Adrenal gland (tissue), 12 donors: ENCODE measurements around the gene SURF4. TPM values are rescaled to one million over a fixed set of nuclear protein-coding genes. Genes with fewer than 3 reads are reported as not detected.
"Not testable (repeated sequence)": the region's sequence is repeated elsewhere in the genome, so short reads cannot be mapped to it uniquely, and the experiment has no call there.

Experiments used
- DNase-seq, 7 donors: peaks; one replicate each; pipeline ENCODE4 v3.0.0-alpha.2; 2019 to 2020
- H3K27ac ChIP-seq, 5 donors: fragments of 200-600 bp; sonication (generic) in 4 of 5; 1 replicate in 3 of 5; 2 replicates in 2 of 5; pipeline versions ENCODE4 v1.5.1 to v1.8.0; 2016 to 2020; ENCODE audit warnings: mild to moderate bottlenecking in 1 of 5
- H3K27me3 ChIP-seq: fragments of 200-600 bp; 2 replicates; pipeline ENCODE4 v1.8.0; 2021
- H3K36me3 ChIP-seq, 2 donors: fragments of 200-600 bp; replicated peaks in 1 of 2; 1 replicate in 1 of 2; 2 replicates in 1 of 2; pipeline versions ENCODE4 v1.5.1 to v1.8.0; 2018 to 2022
- H3K4me1 ChIP-seq, 2 donors: fragments of 200-600 bp; replicated peaks in 1 of 2; 1 replicate in 1 of 2; 2 replicates in 1 of 2; pipeline versions ENCODE4 v1.5.1 to v1.8.0; 2018 to 2021
- H3K4me3 ChIP-seq, 4 donors: fragments of 200-600 bp; sonication (generic) in 3 of 4; one replicate each; pipeline ENCODE4 v1.5.1; 2016 to 2018
- H3K9me3 ChIP-seq, 3 donors: fragments of 200-600 bp; sonication (generic) in 1 of 3; replicated peaks in 1 of 3; 1 replicate in 2 of 3; 2 replicates in 1 of 3; pipeline versions ENCODE4 v1.5.1 to v1.8.0; 2016 to 2021
- POLR2A ChIP-seq, 2 donors: fragments of 450-650 bp; IDR thresholded peaks; one replicate each; pipeline ENCODE4 v1.6.1; 2017; ENCODE audit warnings: antibody characterized with exemption in 2 of 2, mild to moderate bottlenecking in 2 of 2, moderate library complexity in 1 of 2
- WGBS, 4 donors: extraction: QIAGEN DNeasy Blood & Tissue Kit in 2 of 4; methylation state at CpG; one replicate each; pipeline versions ENCODE4 v1.1.5 to v1.1.7; 2013 to 2017; 5-methylcytosine and 5-hydroxymethylcytosine counted together
- intact Hi-C, 2 donors: fragments of 100-400 bp; cut with DNase I; formaldehyde crosslinking; loops; one replicate each; pipeline versions ENCODE4 v1.14.1 to v1.15.0; 2022 to 2023
- polyA plus RNA-seq, 3 donors: library from polyadenylated mRNA; stranded (reverse); fragments of 200-250 nt in 2 of 3; fragments of 350-450 nt in 1 of 3; fragmentation: Illumina TruSeq in 1 of 3; extraction: RNeasy Lipid Tissue Mini Kit (QIAGEN cat#74804) in 1 of 3; gene quantifications; one replicate each; pipeline ENCODE4 v1.2.3, GENCODE V29; 2013 to 2014
- total RNA-seq, 9 donors: library from RNA; depleted of rRNA in 4 of 9; stranded (reverse); fragments of >200 nt in 4 of 9; fragments of 120-200 nt in 1 of 9; fragmentation: NEBNext Ultra II Directional in 1 of 9; extraction: Animal tissue kit (Norgen Biotek cat#: 25700) in 1 of 9; gene quantifications; one replicate each; pipeline versions ENCODE4 v1.1.0 to v1.2.4, GENCODE V29; 2013 to 2023
- TF ChIP-seq, protein P1 (sequence below), 6 experiments: fragments of 450-650 bp in 4 of 6; fragments of 200-600 bp in 2 of 6; sonication (generic) in 1 of 6; IDR thresholded peaks; 1 replicate in 5 of 6; 2 replicates in 1 of 6; pipeline versions ENCODE4 v1.5.1 to v1.8.0; 2016 to 2021; ENCODE audit warnings: antibody characterized with exemption in 6 of 6, mild to moderate bottlenecking in 2 of 6, moderate library complexity in 1 of 6
- donor health status: healthy with polysubstance abuse.
- donor health status: Bipolar disorder and iron deficiency.
- donor health status: DM: yes; HTN: yes; CAD: no.
- donor health status: DM: no; HTN: no; CAD: no.
- donor health status: DM: no; HTN: no; CAD: no.
- donor health status: DM: yes; HTN: yes; CAD: no.

The SURF4 gene
- total and polyA plus RNA-seq, 12 donors, result 43.4 to 340 (median 177) TPM

DNA sequence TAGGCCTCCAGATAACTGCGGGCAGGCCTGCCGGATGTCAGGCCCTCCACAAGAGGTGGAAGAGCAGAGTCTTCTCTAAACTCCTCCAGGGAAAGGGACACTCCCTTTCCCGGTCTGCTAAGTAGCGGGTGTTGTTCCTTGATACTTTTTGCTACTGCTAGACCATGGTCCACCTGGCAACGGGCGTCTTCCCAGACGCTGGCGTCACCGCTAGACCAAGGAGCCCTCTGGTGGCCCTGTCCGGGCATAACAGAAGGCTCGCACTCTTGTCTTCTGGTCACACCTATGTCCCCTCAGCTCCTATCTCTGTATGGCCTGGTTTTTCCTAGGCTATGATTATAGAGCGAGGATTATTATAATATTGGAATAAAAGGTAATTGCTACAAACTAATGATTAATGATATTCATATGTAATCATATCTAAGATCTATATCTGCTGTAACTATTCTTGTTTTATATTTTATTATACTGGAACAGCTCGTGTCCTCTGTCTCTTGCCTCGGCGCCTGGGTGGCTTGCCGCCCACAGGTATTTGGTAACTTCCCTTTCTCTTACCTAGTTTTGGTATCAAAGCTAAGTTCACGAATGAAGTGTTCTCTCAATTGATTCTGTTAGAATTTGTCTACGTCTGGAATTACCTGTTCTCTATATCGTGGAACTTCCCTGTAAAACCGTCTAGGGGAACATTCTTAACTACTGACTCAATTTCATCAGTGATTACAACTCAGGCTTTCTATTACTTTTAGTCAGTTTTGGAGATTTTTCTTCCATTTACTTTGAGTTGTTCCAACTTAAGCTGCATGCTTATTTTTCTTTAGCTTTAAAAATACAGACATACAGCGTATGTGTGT, 46.3 kb downstream of the SURF4 start:
- not testable (repeated sequence) for H3K4me1 ChIP-seq, H3K4me3 ChIP-seq, H3K27me3 ChIP-seq, H3K9me3 ChIP-seq
- TF ChIP-seq, protein P1, sequence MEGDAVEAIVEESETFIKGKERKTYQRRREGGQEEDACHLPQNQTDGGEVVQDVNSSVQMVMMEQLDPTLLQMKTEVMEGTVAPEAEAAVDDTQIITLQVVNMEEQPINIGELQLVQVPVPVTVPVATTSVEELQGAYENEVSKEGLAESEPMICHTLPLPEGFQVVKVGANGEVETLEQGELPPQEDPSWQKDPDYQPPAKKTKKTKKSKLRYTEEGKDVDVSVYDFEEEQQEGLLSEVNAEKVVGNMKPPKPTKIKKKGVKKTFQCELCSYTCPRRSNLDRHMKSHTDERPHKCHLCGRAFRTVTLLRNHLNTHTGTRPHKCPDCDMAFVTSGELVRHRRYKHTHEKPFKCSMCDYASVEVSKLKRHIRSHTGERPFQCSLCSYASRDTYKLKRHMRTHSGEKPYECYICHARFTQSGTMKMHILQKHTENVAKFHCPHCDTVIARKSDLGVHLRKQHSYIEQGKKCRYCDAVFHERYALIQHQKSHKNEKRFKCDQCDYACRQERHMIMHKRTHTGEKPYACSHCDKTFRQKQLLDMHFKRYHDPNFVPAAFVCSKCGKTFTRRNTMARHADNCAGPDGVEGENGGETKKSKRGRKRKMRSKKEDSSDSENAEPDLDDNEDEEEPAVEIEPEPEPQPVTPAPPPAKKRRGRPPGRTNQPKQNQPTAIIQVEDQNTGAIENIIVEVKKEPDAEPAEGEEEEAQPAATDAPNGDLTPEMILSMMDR (IDR thresholded peaks at IDR 0.05), result peak; percentile 45 to 82 (median 74)
- peaks cover 0 to 39% of the 10 kb centered on the region in 2 donors for H3K36me3 ChIP-seq
- peak overlapping the region in 1 of 5 donors; percentile 34 for H3K27ac ChIP-seq
- WGBS, 4 donors, result 47 to 59% (median 52%) methylated on average over 17 to 21 of the region's 21 CpGs
- DNase-seq, result peak; percentile 42 to 85 (median 71)
- intact Hi-C loops, result loop anchor here (5.0 kb wide), 3 partner anchors 92 to 147 kb away; no protein-coding TSS in a partner anchor

DNA sequence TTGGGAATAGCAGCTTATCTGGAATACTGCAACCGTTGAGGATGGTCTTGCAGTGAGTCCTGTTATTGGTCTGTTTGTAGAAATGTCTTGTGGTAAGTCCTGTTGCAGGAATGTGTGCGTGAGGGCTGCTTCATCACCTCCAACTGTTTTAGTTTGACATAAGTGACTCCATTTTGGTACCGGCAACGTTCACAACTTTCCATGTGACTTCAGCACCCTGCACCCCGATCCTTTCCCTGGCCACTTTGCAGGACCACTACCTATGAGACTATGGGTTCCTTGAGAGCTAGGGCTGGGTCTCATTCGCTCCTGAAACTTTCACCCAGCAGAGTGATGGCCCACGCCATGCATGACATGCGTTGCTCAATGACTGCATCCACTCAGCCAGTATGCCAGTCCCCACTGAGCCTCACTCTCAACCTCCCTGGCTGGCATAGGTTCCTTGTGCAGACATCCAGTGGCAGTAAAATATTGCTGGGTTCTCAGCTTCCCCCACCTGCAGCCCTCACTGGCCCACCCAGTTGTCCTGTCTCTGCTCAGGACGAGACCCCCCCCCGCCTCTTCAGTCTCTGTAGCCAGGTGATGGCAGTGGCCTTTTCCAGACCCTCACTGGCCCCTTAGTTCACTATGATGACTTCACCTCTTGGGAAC, 47.9 kb downstream of the SURF4 start:
- peaks cover 0 to 28% of the 10 kb centered on the region in 2 donors for H3K36me3 ChIP-seq
- H3K9me3 ChIP-seq, result no peaks in the 10 kb centered on the region
- H3K27me3 ChIP-seq, result no peaks in the 10 kb centered on the region
- whole genome bisulfite sequencing, 4 donors, result 90 to 92% (median 92%) methylated on average over 10 of the region's 10 CpGs
- TF ChIP-seq POLR2A (IDR thresholded peaks at IDR 0.05), result no peak
- TF ChIP-seq, protein P1 (IDR thresholded peaks at IDR 0.05), result no peak
- no peaks in the 10 kb centered on the region for H3K4me1 ChIP-seq
- DNase-seq, result peak in 3 of 7 donors; percentile 5 to 13 (median 12)
- H3K4me3 ChIP-seq, result no peak overlapping the region
- intact Hi-C loops, result loop anchor here in 1 of 2 donors (5.0 kb wide), 1 partner anchor 141 kb away; no protein-coding TSS in a partner anchor
- H3K27ac ChIP-seq, result no peak overlapping the region

DNA sequence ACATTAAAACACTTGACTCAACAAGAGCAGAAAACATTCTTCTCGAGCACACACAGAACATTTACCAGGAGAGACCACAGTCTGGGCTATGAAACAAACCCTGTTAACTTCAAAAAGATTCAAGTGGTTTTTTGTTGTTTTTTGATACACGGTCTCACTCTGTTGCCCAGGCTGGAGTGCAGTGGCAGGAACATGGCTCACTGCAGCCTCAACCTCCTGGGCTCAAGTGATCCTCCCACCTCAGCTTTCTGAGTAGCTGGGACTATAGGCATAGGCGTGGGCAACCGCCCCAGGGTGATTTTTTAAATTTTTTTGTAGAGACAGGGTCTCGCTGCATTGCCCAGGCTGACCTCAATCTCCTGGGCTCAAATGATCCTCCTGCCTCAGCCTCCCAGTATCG, 48.8 kb downstream of the SURF4 start:
- DNase-seq, result peak in 2 of 7 donors; percentile 3 to 6
- not testable (repeated sequence) for H3K4me1 ChIP-seq, H3K27ac ChIP-seq, H3K4me3 ChIP-seq, H3K9me3 ChIP-seq, H3K27me3 ChIP-seq
- 85 to 92% (median 88%) methylated on average over 6 of the region's 6 CpGs for WGBS, 4 donors
- intact Hi-C loops, result loop anchor here in 1 of 2 donors (5.0 kb wide), 1 partner anchor 140 kb away; no protein-coding TSS in a partner anchor
- H3K36me3 ChIP-seq, result peaks cover 0 to 19% of the 10 kb centered on the region in 2 donors

DNA sequence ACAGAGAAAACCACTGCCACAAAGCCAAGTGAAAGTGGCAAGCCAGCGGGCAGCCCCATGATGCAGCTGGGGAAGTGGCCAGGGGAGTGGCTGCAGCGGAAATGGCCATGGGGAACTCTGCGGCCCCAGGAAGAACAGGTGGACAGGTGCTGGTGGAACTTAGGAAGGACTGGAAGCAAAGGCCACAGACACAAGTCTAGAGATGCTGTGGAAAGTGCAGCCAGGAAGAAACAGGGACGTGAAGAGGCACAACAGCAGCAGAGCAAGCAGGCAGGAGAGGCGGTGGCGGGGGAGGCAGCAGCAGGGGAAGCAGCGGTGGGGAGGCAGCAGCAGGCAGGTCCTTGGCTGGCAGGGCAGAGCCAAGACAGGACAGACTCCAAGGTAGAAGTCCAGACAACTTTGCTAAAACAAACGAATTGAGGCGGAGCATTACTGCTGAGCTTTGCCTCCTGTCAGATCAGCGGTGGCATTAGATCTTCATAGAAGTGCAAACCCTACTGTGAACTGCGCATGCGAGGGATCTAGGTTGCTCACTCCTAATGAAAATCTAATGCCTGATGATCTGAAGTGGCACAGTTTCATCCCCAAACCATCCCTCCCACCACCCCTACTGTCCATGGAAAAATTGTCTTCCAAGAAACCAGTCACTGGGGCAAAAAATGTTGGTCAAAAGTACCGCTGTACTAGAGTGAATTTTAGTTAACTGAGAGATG, 51.7 kb downstream of the SURF4 start:
- 83 to 87% (median 85%) methylated on average over 13 of the region's 13 CpGs for WGBS, 4 donors
- DNase-seq, result peak in 2 of 7 donors; percentile 7 to 29
- Histone ChIP-seq H3K27ac (no peak overlapping the region), H3K9me3 (no peaks in the 10 kb centered on the region), H3K4me1 (no peaks in the 10 kb centered on the region), H3K4me3 (no peak overlapping the region), H3K36me3 (no peaks in the 10 kb centered on the region), H3K27me3 (no peaks in the 10 kb centered on the region)
- intact Hi-C loops, result no loop called here
- TF ChIP-seq POLR2A (IDR thresholded peaks at IDR 0.05), result no peak
- TF ChIP-seq, protein P1 (IDR thresholded peaks at IDR 0.05), result no peak
